Heart left ventricle (tissue), 16 donors: ENCODE results near the gene BAIAP3. TPM values are rescaled to one million over a fixed set of nuclear protein-coding genes. Genes with fewer than 3 reads are reported as not detected.

Experiments
- ATAC-seq, 4 donors: fragments of 200-7000 bp; cut with Tn5 transposase; one replicate each; pipeline ENCODE4 v1.9.1; 2020 to 2022; ENCODE audit warnings: moderate library complexity in 4 of 4, mild to moderate bottlenecking in 3 of 4, moderate number of reproducible peaks in 1 of 4
- DNase-seq, 5 donors: peaks; one replicate each; pipeline ENCODE4 v3.0.0-alpha.2; 2020
- H3K27ac ChIP-seq, 12 donors: fragments of 200-600 bp; sonication (generic) in 4 of 12; one replicate each; pipeline versions ENCODE4 v1.5.0 to v1.8.0; 2016 to 2022; ENCODE audit warnings: mild to moderate bottlenecking in 2 of 12
- H3K27me3 ChIP-seq, 9 donors: fragments of 200-600 bp; sonication (generic) in 2 of 9; one replicate each; pipeline versions ENCODE4 v1.5.1 to v1.8.0; 2016 to 2022; ENCODE audit warnings: mild to moderate bottlenecking in 3 of 9
- H3K36me3 ChIP-seq, 9 donors: fragments of 200-600 bp; sonication (generic) in 2 of 9; one replicate each; pipeline versions ENCODE4 v1.5.0 to v1.8.0; 2018 to 2022; ENCODE audit warnings: mild to moderate bottlenecking in 2 of 9
- H3K4me1 ChIP-seq, 12 donors: fragments of 200-600 bp; sonication (generic) in 4 of 12; one replicate each; pipeline versions ENCODE4 v1.5.0 to v1.8.0; 2016 to 2022; ENCODE audit warnings: mild to moderate bottlenecking in 3 of 12
- H3K4me3 ChIP-seq, 12 donors: fragments of 200-600 bp; sonication (generic) in 4 of 12; one replicate each; pipeline versions ENCODE4 v1.5.0 to v1.8.0; 2017 to 2022; ENCODE audit warnings: mild to moderate bottlenecking in 9 of 12, moderate library complexity in 4 of 12
- H3K9me3 ChIP-seq, 12 donors: fragments of 200-600 bp; sonication (generic) in 4 of 12; one replicate each; pipeline versions ENCODE4 v1.5.0 to v1.8.0; 2016 to 2022; ENCODE audit warnings: mild to moderate bottlenecking in 1 of 12
- POLR2A ChIP-seq, 2 donors: fragments of 450-650 bp; IDR thresholded peaks; one replicate each; pipeline ENCODE4 v1.6.1; 2017; ENCODE audit warnings: antibody characterized with exemption in 2 of 2, mild to moderate bottlenecking in 2 of 2, moderate library complexity in 2 of 2
- WGBS, 4 donors: extraction: QIAGEN DNeasy Blood & Tissue Kit in 2 of 4; methylation state at CpG; one replicate each; pipeline versions ENCODE4 v1.1.5 to v1.1.7; 2013 to 2018; 5-methylcytosine and 5-hydroxymethylcytosine counted together
- intact Hi-C, 10 donors: fragments of 100-400 bp; cut with DNase I; formaldehyde crosslinking; loops; one replicate each; pipeline versions ENCODE4 v1.11.1 to v1.14.2; 2022
- polyA plus RNA-seq, 2 donors: library from polyadenylated mRNA; stranded (reverse); fragments of 200-250 nt; gene quantifications; one replicate each; pipeline ENCODE4 v1.2.3, GENCODE V29; 2013
- total RNA-seq, 9 donors: library from RNA; depleted of rRNA in 2 of 9; stranded (reverse); fragments of >200 nt in 2 of 9; fragmentation: NEBNext Ultra II Directional in 3 of 9; extraction: Animal tissue kit (Norgen Biotek cat#: 25700) in 3 of 9; gene quantifications; one replicate each; pipeline versions ENCODE4 v1.1.0 to v1.2.4, GENCODE V29; 2016 to 2023
- TF ChIP-seq, protein P1 (sequence below), 12 donors: fragments of 200-600 bp; sonication (generic) in 4 of 12; IDR thresholded peaks; one replicate each; pipeline versions ENCODE4 v1.5.0 to v1.8.0; 2018 to 2022; ENCODE audit warnings: antibody characterized with exemption in 12 of 12, mild to moderate bottlenecking in 5 of 12
- donor health status: ischemic (EF 13 %, LVEDD 7.1; RV severe dilation, severe dysfunction).
- donor health status: healthy with polysubstance abuse.
- donor health status: DM: no; HTN: yes; CAD: no.
- donor health status: DM: no; HTN: no; CAD: no.
- donor health status: ischemic (EF 25% LVEDD 6.9; RV normal size, moderate dysfunction).
- donor health status: ischemic (EF 25% LVEDD 5.7; RV mildly dilated, moderate dysfunction).
- donor health status: healthy.
- donor health status: DM: yes; HTN: yes; CAD: no.
- donor health status: ischemic (EF 35%, LVEDD 5.7; RV mildly dilated, moderate dysfunction).
- donor health status: nonischemic (EF 11% LVEDD 7.7; RV severe dilation, severe dysfunction).
- donor health status: DM: yes; HTN: yes; CAD: no.
- donor health status: PGD.
- donor health status: ischemic (EF 29% LVEDD 5.4; RV normal size, mild dysfunction).
- donor health status: nonischemic (EF 23%, LVEDD 6.1; RV moderate dilation, normal function).

Gene BAIAP3
- total and polyA plus RNA-seq, 11 donors: 0.88 to 4.0 (median 2.6) TPM

DNA sequence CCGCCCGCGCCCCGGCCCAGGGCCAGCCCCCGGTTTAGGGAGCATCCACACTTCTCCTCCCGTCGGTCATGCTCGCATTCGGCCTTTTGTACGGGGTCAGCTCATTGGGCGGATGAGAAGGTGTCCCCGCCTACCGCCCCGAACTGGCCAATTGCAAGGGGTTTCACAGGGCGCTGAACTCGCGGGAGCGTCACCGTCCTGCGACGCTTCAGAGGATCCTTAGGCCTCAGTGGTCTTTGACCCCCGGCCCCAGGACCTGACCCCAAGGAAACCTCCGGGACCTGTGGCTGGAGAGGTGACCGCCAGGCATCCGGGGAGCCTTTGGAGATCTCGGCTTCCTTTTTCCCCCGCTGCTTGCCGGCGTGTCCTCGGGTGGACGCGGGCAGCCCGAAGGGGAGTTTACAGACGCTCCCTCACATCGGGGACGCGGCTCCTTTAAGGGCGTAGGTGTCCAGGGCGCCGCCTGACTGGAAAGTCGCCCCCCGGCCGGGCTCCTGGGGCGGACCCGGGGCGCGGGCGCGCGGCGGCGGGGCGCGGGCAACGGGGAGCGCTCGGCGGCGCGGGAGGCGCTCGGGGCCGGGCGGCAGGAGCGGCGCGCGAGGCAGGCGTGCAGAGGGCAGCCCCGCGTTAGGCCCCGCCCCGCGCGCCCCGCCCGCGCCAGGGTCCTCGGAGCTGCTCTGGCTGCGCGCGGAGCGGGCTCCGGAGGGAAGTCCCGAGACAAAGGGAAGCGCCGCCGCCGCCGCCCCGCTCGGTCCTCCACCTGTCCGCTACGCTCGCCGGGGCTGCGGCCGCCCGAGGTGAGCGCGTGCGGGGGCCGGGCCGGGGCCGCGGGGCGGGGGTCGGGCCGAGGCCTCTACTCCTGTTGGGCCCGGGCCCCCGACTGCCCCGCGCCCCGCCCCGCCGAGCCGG lies 24.2 kb upstream of the BAIAP3 start, which contains the start of gene UBE2I:
UBE2I (plus strand) TSS at position 660 of the 909 bp plus-strand sequence. CDS start 4,395 bp downstream, outside the sequence.
- ATAC-seq (peak; percentile 87 to 91 (median 90)), DNase-seq (peak; percentile 97 to 99 (median 97))
- Histone ChIP-seq H3K36me3 (peaks cover 0 to 21% (median 5%) of the 10 kb centered on the region in 9 donors), H3K27me3 (no peaks in the 10 kb centered on the region), H3K4me3 (peak within 1 kb of the TSS; percentile 79 to 98 (median 84)), H3K4me1 (peaks cover 8 to 43% (median 36%) of the 10 kb centered on the region in 12 donors), H3K27ac (peak within 1 kb of the TSS; percentile 95 to 100 (median 99)), H3K9me3 (no peaks in the 10 kb centered on the region)
- intact Hi-C loops: loop anchor here in 5 of 10 donors (2.0 to 10.0 kb wide), 6 partner anchors 38 to 398 kb away; partner anchors contain the start of genes UNKL (in 3 of the 5), GNPTG (in 1 of the 5), MAPK8IP3 (in 1 of the 5) and TSR3 (in 1 of the 5)
- 0 to 2% (median 0%) methylated on average over 3 to 117 of the region's 117 CpGs for WGBS, 4 donors
- TF ChIP-seq, protein P1, sequence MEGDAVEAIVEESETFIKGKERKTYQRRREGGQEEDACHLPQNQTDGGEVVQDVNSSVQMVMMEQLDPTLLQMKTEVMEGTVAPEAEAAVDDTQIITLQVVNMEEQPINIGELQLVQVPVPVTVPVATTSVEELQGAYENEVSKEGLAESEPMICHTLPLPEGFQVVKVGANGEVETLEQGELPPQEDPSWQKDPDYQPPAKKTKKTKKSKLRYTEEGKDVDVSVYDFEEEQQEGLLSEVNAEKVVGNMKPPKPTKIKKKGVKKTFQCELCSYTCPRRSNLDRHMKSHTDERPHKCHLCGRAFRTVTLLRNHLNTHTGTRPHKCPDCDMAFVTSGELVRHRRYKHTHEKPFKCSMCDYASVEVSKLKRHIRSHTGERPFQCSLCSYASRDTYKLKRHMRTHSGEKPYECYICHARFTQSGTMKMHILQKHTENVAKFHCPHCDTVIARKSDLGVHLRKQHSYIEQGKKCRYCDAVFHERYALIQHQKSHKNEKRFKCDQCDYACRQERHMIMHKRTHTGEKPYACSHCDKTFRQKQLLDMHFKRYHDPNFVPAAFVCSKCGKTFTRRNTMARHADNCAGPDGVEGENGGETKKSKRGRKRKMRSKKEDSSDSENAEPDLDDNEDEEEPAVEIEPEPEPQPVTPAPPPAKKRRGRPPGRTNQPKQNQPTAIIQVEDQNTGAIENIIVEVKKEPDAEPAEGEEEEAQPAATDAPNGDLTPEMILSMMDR (IDR thresholded peaks at IDR 0.05): no peak
- TF ChIP-seq POLR2A (IDR thresholded peaks at IDR 0.05): peak in 1 of 2 donors; percentile 23

DNA sequence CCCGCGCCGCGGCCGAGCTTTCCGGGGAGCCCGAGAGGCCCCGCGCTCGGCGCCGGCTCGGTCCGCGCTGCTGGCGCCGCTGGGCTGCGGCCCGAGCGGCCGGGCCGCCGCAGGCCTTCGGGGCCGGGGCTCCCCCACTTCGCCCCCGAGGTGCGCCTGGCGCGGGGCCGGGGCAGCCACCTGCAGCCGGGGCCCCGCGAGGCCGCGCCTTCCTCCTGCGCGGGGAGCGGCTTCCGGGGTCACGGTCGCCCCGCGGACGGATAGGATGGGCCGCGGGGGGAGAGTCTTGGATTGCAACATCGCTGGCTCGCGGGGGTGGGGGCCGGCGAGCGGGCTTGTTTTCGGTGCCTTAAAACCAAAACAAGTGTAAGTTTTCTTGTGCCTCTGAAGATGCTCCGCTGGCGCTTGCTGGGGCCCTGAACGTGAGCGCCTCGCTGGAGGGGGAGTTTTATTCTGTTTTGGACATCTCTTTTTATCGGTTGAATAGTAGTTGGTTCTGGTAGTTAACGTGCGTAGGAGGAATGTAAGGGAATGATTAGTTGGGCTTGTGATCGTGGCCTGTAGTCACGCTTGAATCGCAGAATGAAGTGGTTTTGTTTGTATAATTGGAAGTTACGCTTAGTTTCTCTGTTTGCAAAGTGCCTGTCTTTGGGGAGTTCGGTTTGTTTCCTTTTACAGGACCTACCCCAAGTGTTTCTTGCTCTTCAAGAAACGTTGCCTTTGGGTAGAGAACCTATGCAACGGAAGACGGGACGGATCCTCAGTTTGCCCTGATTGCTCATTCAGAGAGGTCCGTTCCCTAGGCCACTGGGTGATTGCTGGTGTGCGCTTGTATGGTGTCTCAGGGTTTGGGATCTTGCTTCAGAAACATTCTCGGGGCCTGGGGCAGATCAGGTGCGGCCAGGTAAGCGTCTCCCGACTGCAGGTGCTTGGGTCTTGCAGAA lies 23.3 kb upstream of the BAIAP3 start:
- 1 to 3% (median 1%) methylated on average over 21 to 77 of the region's 77 CpGs for WGBS, 4 donors
- peak; percentile 49 to 76 (median 62) for DNase-seq
- Histone ChIP-seq H3K27me3 (no peaks in the 10 kb centered on the region), H3K36me3 (peaks cover 0 to 30% (median 15%) of the 10 kb centered on the region in 9 donors), H3K9me3 (no peaks in the 10 kb centered on the region), H3K27ac (peak overlapping the region in 11 of 12 donors; percentile 75 to 100 (median 86)), H3K4me1 (peaks cover 8 to 45% (median 35%) of the 10 kb centered on the region in 12 donors), H3K4me3 (peak overlapping the region; percentile 79 to 98 (median 84))
- intact Hi-C loops: loop anchor here in 6 of 10 donors (2.0 to 10.0 kb wide), 8 partner anchors 37 to 472 kb away; partner anchors contain the start of genes GNPTG (in 3 of the 6), TSR3 (in 3 of the 6), UNKL (in 3 of the 6) and MAPK8IP3 (in 1 of the 6)
- TF ChIP-seq POLR2A (IDR thresholded peaks at IDR 0.05): no peak
- TF ChIP-seq, protein P1 (IDR thresholded peaks at IDR 0.05): no peak
- no peak for ATAC-seq

DNA sequence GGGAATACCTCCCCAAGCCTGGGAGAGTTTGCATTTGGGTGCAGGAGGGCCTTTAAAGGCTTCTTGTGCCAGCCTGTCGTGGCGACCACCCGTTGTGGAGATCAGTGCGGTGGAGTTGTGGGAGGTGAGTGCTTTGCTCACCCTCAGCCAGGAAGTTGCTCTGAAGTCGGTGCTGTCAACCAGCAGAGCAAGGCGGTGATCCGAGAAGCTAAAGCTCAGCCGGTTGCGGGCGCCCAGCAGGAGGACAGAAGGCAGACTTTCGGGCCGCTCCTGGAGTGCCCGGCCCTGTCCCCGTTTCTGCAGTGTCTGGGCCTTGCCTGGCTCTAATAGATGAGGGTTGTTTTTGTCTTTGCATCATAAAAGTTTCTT lies 22.6 kb upstream of the BAIAP3 start:
- intact Hi-C loops: loop anchor here in 2 of 10 donors (2.0 to 5.0 kb wide), 2 partner anchors 40 to 471 kb away; partner anchors contain the start of genes GNPTG (in 2 of the 2), TSR3 (in 2 of the 2), NUBP2 (in 1 of the 2) and SPSB3 (in 1 of the 2)
- TF ChIP-seq, protein P1 (IDR thresholded peaks at IDR 0.05): no peak
- TF ChIP-seq POLR2A (IDR thresholded peaks at IDR 0.05): no peak
- H3K4me3 ChIP-seq: peak overlapping the region; percentile 79 to 98 (median 84)
- no peak for ATAC-seq
- H3K27ac ChIP-seq: peak overlapping the region in 11 of 12 donors; percentile 66 to 97 (median 83)
- 0 to 4% (median 2%) methylated on average over 4 to 14 of the region's 14 CpGs for WGBS, 4 donors
- H3K27me3 ChIP-seq: no peaks in the 10 kb centered on the region
- peaks cover 8 to 45% (median 35%) of the 10 kb centered on the region in 12 donors for H3K4me1 ChIP-seq
- no peaks in the 10 kb centered on the region for H3K9me3 ChIP-seq
- DNase-seq: no peak
- peaks cover 0 to 36% (median 21%) of the 10 kb centered on the region in 9 donors for H3K36me3 ChIP-seq
